ENCODE results near the gene EYS.

EYS gene

DNA sequence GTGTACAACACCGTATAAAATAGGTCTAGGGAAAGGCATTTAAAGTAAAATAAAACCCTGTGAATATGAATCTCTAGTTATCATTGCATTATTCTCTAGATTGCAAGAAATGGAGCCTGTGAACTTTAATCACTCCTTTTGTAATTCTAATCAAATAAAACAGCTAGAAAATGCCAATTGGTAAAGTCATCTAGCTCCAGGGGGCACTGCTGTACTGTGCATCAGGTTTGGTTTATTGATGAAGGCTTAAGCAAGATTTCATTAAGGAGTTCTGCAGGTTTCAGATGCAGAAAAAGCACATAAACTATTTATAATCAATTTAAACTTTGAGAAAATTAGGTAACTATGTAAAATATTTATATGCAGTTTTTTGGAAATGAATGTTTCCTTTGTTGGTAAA is 1426.5 kb downstream of the EYS start:
- no peak overlapping the region for H3K4me3 ChIP-seq (ENCODE audit: low read depth, low read length)
- TF ChIP-seq, protein P1, sequence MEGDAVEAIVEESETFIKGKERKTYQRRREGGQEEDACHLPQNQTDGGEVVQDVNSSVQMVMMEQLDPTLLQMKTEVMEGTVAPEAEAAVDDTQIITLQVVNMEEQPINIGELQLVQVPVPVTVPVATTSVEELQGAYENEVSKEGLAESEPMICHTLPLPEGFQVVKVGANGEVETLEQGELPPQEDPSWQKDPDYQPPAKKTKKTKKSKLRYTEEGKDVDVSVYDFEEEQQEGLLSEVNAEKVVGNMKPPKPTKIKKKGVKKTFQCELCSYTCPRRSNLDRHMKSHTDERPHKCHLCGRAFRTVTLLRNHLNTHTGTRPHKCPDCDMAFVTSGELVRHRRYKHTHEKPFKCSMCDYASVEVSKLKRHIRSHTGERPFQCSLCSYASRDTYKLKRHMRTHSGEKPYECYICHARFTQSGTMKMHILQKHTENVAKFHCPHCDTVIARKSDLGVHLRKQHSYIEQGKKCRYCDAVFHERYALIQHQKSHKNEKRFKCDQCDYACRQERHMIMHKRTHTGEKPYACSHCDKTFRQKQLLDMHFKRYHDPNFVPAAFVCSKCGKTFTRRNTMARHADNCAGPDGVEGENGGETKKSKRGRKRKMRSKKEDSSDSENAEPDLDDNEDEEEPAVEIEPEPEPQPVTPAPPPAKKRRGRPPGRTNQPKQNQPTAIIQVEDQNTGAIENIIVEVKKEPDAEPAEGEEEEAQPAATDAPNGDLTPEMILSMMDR (IDR thresholded peaks at IDR 0.05; ENCODE audit: low read depth, low read length), result peak; percentile 41
- in situ Hi-C loops (cut with HindIII; ENCODE audit: low sequenced_read_pairs), result no loop called here
- DNase-seq (ENCODE audit: low read depth, low spot score), result peak; percentile 61

DNA sequence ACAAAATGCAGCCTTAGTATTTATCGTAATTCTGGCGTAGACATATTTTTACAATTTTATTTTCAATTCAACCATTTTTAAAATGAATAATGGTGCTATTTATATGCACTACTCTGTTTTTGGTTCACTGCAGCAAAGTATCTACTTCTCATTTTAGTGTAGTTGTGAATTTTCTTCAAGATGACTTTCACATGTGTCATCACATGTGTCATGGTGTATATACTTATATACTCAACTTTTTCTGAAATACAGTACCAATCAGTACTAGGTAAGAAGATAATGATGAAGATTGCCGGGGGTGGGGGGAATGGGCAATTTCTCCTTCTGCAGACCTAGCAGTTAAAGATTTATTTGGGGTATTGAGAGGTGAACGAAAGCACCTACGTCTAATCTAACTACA is 1436.9 kb downstream of the EYS start:
- DNase-seq (ENCODE audit: low read depth, low spot score), result no peak
- TF ChIP-seq, protein P1 (IDR thresholded peaks at IDR 0.05; ENCODE audit: low read depth, low read length), result no peak
- in situ Hi-C loops (cut with HindIII; ENCODE audit: low sequenced_read_pairs), result no loop called here
- H3K4me3 ChIP-seq (ENCODE audit: low read depth, low read length), result no peak overlapping the region

DNA sequence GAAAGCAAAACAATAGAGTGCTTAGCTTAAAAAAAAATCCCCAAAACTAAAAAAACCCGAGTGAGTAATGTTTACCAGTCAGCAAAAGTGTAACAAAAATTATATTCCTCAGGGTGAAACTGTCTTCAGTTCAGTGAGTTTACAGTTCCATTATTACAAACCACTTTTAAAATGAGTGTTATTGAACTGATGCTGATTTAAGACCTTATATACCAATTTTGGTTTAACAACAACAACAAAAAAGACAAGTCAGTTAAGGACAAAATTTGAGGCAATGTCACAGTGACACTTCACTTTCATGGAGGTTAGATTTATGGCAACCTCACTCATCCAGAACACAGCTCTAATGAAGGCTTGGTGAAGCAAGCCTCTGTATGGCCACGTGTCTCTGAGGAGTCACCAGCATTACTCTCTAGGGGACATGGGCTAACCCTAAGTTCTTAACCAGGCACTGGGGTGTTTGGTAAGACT is 1440.6 kb downstream of the EYS start:
- TF ChIP-seq, protein P1 (IDR thresholded peaks at IDR 0.05; ENCODE audit: low read depth, low read length), result no peak
- in situ Hi-C loops (cut with HindIII; ENCODE audit: low sequenced_read_pairs), result no loop called here
- no peak overlapping the region for H3K4me3 ChIP-seq (ENCODE audit: low read depth, low read length)
- no peak for DNase-seq (ENCODE audit: low read depth, low spot score)

DNA sequence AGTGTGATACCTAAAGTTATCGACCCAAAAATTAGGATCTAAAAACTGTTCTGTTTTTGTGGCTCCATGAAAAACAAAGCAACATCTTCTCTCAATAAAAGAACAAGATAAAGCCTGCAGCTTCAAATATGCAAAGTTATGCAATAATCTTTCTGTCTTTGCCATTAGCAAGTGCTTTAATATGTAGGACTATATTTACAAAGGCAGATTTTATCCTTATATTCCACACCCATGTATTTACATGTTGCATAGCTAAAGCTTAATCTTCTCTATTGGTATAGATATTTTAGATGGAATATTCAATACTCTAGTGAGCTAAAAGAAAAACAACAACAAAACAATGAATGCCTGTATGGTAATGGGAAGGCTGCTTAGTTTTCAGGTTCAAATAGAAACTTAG is 1443.2 kb downstream of the EYS start:
- no peak for DNase-seq (ENCODE audit: low read depth, low spot score)
- H3K4me3 ChIP-seq (ENCODE audit: low read depth, low read length), result no peak overlapping the region
- TF ChIP-seq, protein P1 (IDR thresholded peaks at IDR 0.05; ENCODE audit: low read depth, low read length), result no peak
- in situ Hi-C loops (cut with HindIII; ENCODE audit: low sequenced_read_pairs), result no loop called here

DNA sequence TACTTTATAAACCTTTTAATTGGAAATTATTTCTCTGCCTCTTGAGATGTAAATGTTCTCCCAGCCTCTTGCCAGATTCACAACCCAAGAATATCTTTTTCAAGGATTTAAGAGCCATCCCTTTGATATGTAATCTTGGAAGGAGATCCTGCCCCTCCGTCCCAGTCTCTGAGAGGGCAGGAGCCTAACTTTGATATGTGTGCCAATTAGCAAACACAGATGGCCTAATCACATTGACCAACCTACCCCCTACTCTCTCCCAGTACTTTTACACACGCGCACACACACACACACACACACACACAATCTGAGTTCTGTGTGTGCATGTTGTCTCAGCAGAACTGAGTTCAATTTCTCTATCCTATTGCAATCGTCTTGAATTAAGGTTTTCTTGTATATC is 1447.7 kb downstream of the EYS start:
- TF ChIP-seq, protein P1 (IDR thresholded peaks at IDR 0.05; ENCODE audit: low read depth, low read length), result no peak
- DNase-seq (ENCODE audit: low read depth, low spot score), result no peak
- H3K4me3 ChIP-seq (ENCODE audit: low read depth, low read length), result no peak overlapping the region
- in situ Hi-C loops (cut with HindIII; ENCODE audit: low sequenced_read_pairs), result no loop called here

DNA sequence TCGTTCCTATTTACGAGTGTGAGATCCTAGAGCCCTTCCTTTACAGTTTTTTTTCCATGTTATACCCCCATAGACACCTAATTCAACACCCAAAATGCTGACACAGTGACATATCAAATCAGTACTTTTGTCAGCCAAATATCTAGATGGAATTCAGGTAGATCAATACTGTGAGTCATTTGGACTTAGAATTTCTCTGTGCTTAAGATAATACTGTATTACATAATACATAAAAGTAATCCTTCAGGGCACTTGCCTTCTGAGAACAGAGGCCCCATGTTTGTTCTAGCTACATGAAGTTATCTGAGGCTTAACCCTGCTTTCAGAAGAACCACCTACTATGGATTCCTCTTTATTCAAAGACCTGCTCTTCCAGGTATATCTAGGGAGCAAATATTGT is 1448.3 kb downstream of the EYS start:
- no peak overlapping the region for H3K4me3 ChIP-seq (ENCODE audit: low read depth, low read length)
- in situ Hi-C loops (cut with HindIII; ENCODE audit: low sequenced_read_pairs), result no loop called here
- TF ChIP-seq, protein P1 (IDR thresholded peaks at IDR 0.05; ENCODE audit: low read depth, low read length), result no peak
- no peak for DNase-seq (ENCODE audit: low read depth, low spot score)

DNA sequence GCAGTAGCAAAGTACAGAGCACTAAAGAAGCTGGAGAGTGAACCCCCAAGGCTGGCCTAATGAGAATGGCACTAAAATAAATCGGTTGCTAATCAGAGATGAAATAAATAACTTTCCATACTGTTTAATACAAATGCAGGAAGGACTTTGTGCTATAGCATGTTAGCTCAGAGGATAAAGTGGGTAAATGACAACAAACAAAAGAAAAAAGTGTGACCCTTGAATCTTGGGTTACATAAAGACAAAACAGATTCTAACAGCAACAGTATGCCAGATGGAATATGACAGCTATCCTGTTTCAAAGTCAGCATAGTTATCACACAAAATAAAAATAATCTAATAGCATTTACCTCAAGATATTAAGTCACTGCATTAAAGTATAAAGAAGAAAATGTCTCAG is 1448.7 kb downstream of the EYS start:
- in situ Hi-C loops (cut with HindIII; ENCODE audit: low sequenced_read_pairs), result no loop called here
- H3K4me3 ChIP-seq (ENCODE audit: low read depth, low read length), result no peak overlapping the region
- no peak for DNase-seq (ENCODE audit: low read depth, low spot score)
- TF ChIP-seq, protein P1 (IDR thresholded peaks at IDR 0.05; ENCODE audit: low read depth, low read length), result no peak
